ENCODE results near the gene TMA7B. TPM values are rescaled to one million over a fixed set of nuclear protein-coding genes. Genes with fewer than 3 reads are reported as not detected.

The TMA7B gene
- total and polyA plus RNA-seq, 10 of the 15 experiments (the other 5 are each of a cell fraction or from before 2014, with no cell fraction given) = 0.33 to 2.9 (median 1.8) TPM

GRCh38 chr22:40009951-40010671 lies 49.9 kb downstream of the TMA7B start:
- no peak overlapping the region for H3K4me2 ChIP-seq (ENCODE audit: control insufficient read depth, insufficient read depth)
- ChIA-PET POLR2A (no interaction called here), SMC1A (ENCODE audit: uncharacterized antibody, unreplicated experiment) (interaction anchor here (1.6 kb wide), 1 partner anchor 15 kb away, joined by 5 read pairs; no protein-coding TSS in a partner anchor), RAD21 (ENCODE audit: unreplicated experiment) (no interaction called here), CTCF (interaction anchor here (0.7 to 3.1 kb wide), 2 partner anchors 14 to 1132 kb away, joined by 3 to 15 read pairs; no protein-coding TSS in a partner anchor)
- H3K9ac ChIP-seq (ENCODE audit: control insufficient read depth, insufficient read depth, low read length) = no peak overlapping the region
- no peaks in the 10 kb centered on the region for H3K4me1 ChIP-seq (ENCODE audit: control insufficient read depth, insufficient read depth, low read length)
- DNase-seq (ENCODE audit: low read depth, low spot score) (no peak), FAIRE-seq (no peak), ATAC-seq (no peak)
- H3K36me3 ChIP-seq (ENCODE audit: control insufficient read depth in 2 of 2, insufficient read depth in 2 of 2, low read length in 1 of 2) = no peaks in the 10 kb centered on the region
- in situ Hi-C loops (cut with MboI) (no loop called here), intact Hi-C loops (cut with micrococcal nuclease; ENCODE audit: unreplicated experiment) (no loop called here)
- no peaks in the 10 kb centered on the region for H3K79me2 ChIP-seq (ENCODE audit: control insufficient read depth, insufficient read depth, low read length)
- no peak overlapping the region for H3K4me3 ChIP-seq
- H3K27ac ChIP-seq (ENCODE audit: control insufficient read depth, insufficient read depth) = no peak overlapping the region
- H3K9me3 ChIP-seq (replicated peaks; ENCODE audit: control insufficient read depth, insufficient read depth, low read length) = no peaks in the 10 kb centered on the region
- no peak overlapping the region for H2AFZ ChIP-seq (ENCODE audit: control insufficient read depth, low read depth, low read length)
- peaks cover 4 to 11% of the 10 kb centered on the region in 2 experiments for H3K27me3 ChIP-seq (replicated peaks in 1 of 2; ENCODE audit: control insufficient read depth in 2 of 2, insufficient read depth in 2 of 2, low read length in 1 of 2)
- TF ChIP-seq ZNF217 (IDR thresholded peaks at IDR 0.05) = no peak
- TF ChIP-seq ATF2 (IDR thresholded peaks at IDR 0.05; ENCODE audit: low read length) = no peak
- TF ChIP-seq ZZZ3 (IDR thresholded peaks at IDR 0.05; ENCODE audit: control insufficient read depth, insufficient read length, low read depth) = no peak
- no peak for TF ChIP-seq SUZ12 (IDR thresholded peaks at IDR 0.05; ENCODE audit: unreplicated experiment)
- no peak for TF ChIP-seq NFXL1 (IDR thresholded peaks at IDR 0.05; ENCODE audit: borderline replicate concordance)
- TF ChIP-seq EZH2 (IDR thresholded peaks at IDR 0.05; ENCODE audit: borderline replicate concordance, control insufficient read depth, low read depth, low read length) = no peak
- TF ChIP-seq E2F8 (IDR thresholded peaks at IDR 0.05; ENCODE audit: low read depth, partially characterized antibody) = no peak
- BruUV-seq (replicated peaks) = no TSS peak
- no peaks in the 10 kb centered on the region for H4K20me1 ChIP-seq (ENCODE audit: control insufficient read depth, insufficient read depth)
- WGBS (ENCODE audit: insufficient coverage, insufficient replicate concordance, low lambda C conversion rate, missing lambda C conversion rate) = 35% methylated on average over 24 of the region's 24 CpGs

All from GM12878 (cell line).